Measurements from ENCODE around the gene RABEP1.
A peak's percentile ranks its signal among the peaks of the same experiment; 100 is the strongest.

RABEP1 gene

GRCh38 chr17:5362162-5362811 lies 80.2 kb downstream of the RABEP1 start:
- DNase-seq (ENCODE audit: low read depth in 2 of 2) = no peak

- no peak for DNase-seq (ENCODE audit: low read depth in 2 of 2)
Measured at GRCh38 chr17:5364156-5364555, 82.1 kb downstream of the RABEP1 start.

DNA sequence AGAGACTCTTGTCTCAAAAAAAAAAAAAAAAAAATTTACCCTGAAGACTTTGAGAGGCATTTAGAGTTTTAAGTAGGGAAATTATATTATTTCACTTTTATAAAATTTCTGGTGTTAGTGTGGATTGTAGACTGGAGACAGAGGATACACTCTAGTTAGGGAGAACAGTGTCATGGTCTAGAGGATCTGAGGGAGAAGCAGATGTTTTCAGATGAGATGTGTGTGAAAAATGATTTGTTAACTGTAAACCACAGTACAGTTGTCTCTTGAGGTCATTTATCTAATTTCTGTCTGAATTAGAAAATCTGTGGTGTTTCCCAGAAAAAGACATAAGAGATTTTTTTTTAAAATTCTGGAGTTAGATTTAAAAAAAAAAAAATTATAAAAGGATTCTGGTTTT lies 82.6 kb downstream of the RABEP1 start:
- DNase-seq (ENCODE audit: low read depth in 2 of 2) = no peak

DNA sequence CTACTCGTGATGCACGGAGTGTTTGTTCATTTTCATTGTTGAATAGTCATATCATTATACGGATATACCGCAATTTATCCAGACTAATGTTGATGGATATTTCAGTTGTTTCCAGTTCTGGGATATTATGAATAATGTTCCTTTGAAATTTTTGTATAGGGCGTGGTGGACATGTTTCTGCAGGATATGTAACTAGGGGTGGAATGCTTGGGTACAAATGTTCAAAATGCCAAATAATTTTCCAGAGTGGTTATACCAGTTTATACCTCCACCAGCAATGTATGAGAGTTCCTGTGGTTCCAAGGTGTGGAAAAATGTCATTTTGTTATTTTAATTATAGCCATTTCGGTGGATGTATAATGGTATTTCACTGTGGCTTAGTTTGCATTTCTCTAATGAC lies 83.7 kb downstream of the RABEP1 start:
- DNase-seq (ENCODE audit: low read depth in 2 of 2) = no peak

- DNase-seq (ENCODE audit: low read depth in 2 of 2) = no peak
Measured at GRCh38 chr17:5370411-5370810, 88.3 kb downstream of the RABEP1 start.

- DNase-seq (ENCODE audit: low read depth in 2 of 2) = no peak
Measured at GRCh38 chr17:5373112-5373511, 91.0 kb downstream of the RABEP1 start.

DNA sequence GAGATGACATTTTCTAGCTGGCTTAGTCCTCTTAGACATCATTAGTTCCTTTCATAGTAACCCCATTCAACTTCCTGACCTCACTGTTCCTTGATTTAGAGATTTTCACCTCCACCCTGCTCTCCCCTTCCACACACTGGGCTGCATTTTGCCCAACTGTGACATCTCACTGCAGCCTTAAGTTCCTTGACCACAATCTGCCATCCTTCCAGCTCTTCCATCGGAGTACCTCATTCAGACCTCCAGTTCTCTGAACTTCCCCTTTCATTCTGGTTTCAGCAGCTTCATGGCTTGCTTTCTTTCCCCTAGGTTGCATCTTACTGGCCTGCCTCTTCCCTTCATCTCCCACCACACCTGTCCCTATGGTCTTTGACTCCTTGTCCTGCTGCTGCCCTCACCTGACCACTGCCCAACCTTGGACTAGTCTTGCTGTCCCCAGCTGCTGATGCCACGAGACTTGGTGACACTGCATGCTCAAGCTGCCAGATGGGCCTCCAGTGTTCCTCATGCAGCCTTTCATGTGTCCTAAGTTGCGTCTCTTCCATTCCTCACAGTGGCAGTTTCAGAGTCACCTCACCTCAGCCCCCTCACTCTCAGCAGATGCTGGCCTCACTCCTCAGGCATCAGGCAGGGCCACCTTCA lies 96.6 kb downstream of the RABEP1 start:
- DNase-seq (ENCODE audit: low read depth in 2 of 2) = no peak

DNA sequence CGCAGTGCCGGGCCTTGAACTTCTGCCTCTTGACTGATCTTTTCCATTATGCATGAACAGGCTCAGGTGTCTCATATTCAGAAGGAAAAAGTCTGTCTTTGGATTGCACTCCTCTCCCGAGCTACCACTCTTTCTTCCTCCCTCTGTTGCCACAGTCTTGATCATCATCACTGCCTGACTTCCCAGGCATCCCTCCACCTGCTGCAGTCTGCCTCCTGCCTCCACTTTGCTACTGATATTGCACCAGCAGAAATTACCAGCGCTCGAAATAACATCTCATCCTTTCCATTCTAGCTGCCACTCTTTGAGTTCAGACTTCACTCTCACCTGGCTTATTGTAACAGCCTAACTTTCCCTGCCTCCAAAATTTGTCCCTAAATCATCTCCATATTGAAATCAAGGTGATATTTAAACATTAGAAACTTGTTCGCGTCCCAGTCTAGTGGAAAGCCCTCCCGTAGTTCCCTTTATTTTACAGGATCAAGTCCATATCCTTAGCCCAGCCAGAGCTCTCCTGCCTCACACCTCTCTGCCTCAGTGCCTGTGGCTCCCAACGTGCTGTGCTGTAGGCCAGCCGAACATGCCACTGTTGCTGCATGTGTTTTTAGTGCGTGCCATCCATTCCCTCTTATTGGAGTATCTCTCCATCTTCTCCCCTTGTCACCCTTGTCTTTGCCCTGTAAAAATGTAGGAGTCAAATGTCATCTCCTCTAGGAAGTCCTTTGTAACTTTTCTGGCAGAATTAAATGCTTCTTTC lies 97.4 kb downstream of the RABEP1 start:
- no peak for DNase-seq (ENCODE audit: low read depth in 2 of 2)

DNA sequence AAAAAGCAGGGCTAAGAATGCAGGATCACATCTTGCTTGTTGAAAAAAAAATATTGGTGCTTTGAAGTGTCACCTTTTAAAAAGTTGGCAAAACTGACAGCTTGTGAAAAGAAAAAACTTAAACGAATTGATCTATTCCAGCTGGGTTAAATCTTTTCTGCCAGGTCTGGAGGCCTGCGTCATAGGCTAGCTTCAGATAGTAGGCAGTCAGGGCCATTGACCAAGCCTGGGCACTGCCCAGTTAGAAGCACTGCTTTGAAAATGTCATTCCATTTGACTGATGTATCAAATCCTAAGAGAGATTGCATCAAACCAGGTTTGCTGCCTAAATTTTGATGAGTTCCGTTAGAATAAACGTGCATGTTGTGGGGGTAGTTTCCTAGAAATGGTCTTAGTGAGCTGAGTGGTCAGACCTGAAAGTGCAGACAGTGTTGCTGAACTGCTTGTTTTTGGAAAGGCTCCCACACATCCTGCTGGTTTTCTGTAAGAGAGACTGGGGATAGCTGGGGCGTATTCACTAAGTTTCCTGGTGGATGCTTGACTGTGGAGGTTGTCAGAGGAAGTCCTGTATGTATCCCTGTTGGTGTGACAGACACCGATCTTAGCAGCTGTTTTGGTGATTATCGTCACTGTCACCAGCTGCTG lies 98.5 kb downstream of the RABEP1 start:
- no peak for DNase-seq (ENCODE audit: low read depth in 2 of 2)

GRCh38 chr17:5381542-5381941 lies 99.5 kb downstream of the RABEP1 start:
- DNase-seq (ENCODE audit: low read depth in 2 of 2) = no peak

- no peak for DNase-seq (ENCODE audit: low read depth in 2 of 2)
Measured at GRCh38 chr17:5391678-5392077, 109.6 kb downstream of the RABEP1 start.

DNA sequence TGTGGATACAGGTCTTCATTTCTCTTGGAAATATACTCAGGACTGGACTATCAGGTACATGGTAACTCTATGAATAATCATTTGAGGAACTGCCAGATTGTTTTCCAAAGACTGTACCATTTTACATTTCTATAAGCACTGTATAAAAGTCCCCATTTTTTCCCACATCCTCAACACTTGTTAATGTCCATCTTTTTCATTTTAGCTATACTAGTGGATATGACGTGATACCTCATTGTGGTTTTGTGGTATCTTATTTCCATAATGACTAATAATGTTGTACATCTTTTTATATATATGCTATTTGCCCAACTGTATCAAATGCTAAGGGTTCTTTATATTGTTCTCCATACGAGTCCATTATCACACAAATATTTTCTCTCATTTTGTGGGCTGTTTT lies 114.5 kb downstream of the RABEP1 start:
- DNase-seq (ENCODE audit: low read depth in 2 of 2) = no peak

GRCh38 chr17:5399767-5400166 lies 117.7 kb downstream of the RABEP1 start:
- no peak for DNase-seq (ENCODE audit: low read depth in 2 of 2)

DNA sequence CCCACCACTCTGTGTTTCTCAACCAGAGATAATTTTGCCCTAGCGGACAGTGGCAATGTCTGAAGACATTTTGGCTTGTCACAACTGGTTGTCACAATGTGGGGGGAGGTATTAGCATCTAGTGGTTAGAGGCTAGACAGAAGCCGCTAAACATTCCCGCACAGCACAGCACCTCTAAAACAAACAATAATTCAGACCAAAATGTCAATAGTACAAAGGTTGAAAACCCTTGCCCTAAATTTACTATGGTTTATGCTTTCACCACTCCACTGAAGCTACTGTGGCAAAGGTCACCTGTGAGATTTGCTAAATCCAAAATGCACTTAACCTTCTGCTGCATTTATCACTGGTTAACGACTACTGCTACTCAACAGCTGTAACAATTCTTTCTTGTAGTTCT lies 123.3 kb downstream of the RABEP1 start:
- no peak for DNase-seq (ENCODE audit: low read depth in 2 of 2)

GRCh38 chr17:5408186-5408585 lies 126.1 kb downstream of the RABEP1 start:
- DNase-seq (ENCODE audit: low read depth in 2 of 2) = no peak

GRCh38 chr17:5410594-5411272 lies 128.6 kb downstream of the RABEP1 start:
- no peak for DNase-seq (ENCODE audit: low read depth in 2 of 2)

DNA sequence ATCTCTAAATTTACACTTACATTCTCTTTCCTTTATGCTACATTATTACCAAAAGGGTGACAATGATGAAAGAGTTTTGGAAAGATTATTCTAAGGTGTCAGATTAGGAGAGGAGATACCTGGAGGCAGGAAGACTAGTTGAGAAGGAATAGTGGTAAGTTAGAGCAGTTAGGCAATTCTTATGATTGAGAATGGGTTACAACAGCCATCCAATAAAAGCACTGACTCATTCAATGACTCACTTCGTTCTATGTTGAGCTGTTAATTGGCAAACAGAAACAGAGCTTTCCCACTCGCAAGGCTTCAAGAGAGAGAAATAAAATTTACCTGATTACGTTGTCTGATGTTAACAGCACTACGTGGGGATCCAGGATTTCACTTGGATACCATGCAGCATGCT lies 131.6 kb downstream of the RABEP1 start:
- DNase-seq (ENCODE audit: low read depth in 2 of 2) = no peak

GRCh38 chr17:5416901-5417300 lies 134.8 kb downstream of the RABEP1 start:
- no peak for DNase-seq (ENCODE audit: low read depth in 2 of 2)

DNA sequence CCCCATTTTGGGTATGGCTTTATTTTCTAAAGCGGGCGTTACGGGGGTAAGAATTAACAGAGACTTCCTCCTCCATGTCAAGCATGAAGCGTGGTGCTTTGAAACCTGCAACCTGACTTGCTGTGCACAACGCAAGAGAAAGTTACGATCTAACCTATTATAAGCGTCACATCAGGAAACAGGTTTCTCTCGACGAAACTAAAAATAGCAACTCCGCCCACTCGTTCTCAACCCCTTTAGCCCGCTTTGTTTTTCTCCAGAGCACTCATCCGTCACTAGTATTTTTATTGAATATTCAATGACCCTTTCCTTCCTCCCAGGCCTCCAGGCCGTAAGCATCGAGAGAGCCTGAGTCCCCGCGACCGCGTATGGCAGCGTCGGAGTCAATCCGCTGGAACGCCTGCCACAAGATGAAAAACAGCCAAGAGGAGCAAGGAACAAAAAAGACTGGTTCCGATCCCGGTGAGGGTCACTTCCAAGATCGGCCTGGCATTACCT lies 136.8 kb downstream of the RABEP1 start:
- peak; percentile 30 to 58 for DNase-seq (ENCODE audit: low read depth in 2 of 2)

- peak; percentile 91 for DNase-seq (ENCODE audit: low read depth in 2 of 2)
Measured at GRCh38 chr17:5419356-5419958, 137.4 kb downstream of the RABEP1 start, which contains the start of gene NUP88. Gene NUP88 (minus strand): TSS chr17:5419662. CDS start chr17:5419650, 12 bp downstream.

DNA sequence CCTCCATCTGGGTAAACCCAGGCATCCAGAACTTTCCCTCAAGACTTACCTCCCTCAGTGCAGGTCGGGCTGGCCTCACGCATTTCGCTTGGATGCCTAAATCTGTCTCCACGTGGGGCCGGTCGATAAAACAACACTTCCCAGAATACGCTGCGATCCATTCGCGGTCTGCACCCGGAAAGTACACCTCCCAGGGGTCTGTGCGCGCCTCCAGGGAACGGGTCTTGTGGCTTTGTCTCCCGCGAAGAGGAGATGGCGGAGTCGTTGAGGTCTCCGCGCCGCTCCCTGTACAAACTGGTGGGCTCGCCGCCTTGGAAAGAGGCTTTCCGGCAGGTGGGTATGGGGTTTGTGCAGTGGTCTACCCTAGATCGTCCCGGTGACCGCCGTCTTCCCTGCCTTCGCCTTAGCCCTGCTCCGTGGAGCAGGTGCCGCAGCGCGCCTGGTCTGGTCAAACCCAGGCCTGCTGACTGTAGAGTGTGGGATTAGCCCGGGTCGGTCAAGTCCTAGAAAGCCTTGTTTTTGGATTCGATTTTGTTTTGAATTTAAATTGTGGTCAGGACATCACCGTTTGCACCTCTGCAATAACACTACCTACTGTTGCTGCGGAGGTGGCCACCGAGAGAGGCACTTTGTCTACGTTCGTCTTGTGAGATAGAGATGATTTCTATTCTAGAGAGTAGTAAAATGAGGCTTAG lies 138.0 kb downstream of the RABEP1 start, which contains the start of gene RPAIN:
TSS of gene RPAIN (plus strand) at position 224 of the 695 bp plus-strand sequence. CDS start at position 253, 29 bp downstream.
- DNase-seq (ENCODE audit: low read depth in 2 of 2) = peak; percentile 72 to 74

Measured in activated CD4-positive, alpha-beta T cell treated with anti-CD3 and anti-CD28 coated beads for 24 hours (primary cell).